ENCODE data around the gene TRIM51.
"Not testable (repeated sequence)": the region's sequence is repeated elsewhere in the genome, so short reads cannot be mapped to it uniquely, and the experiment has no call there.

TRIM51 gene

GRCh38 chr11:55882997-55883396, at the start of gene TRIM51:
Gene TRIM51 (plus strand): TSS chr11:55883297. CDS start chr11:55885429, 2,132 bp downstream.
- ATAC-seq = not testable (repeated sequence)

- ATAC-seq = no peak
- no peak for TF ChIP-seq ZNF70 (CRISPR knock-in tag; IDR thresholded peaks at IDR 0.05)
- no peak for TF ChIP-seq CSDC2 (CRISPR knock-in tag; IDR thresholded peaks at IDR 0.05)
- no peak for TF ChIP-seq ZNF8 (CRISPR knock-in tag; IDR thresholded peaks at IDR 0.05)
- TF ChIP-seq ZFP3 (CRISPR knock-in tag; IDR thresholded peaks at IDR 0.05) = no peak
- no peak for TF ChIP-seq ZC3H10 (CRISPR knock-in tag; IDR thresholded peaks at IDR 0.05)
- TF ChIP-seq OSR1 (CRISPR knock-in tag; IDR thresholded peaks at IDR 0.05) = no peak
- no peak for TF ChIP-seq CREB5 (CRISPR knock-in tag; IDR thresholded peaks at IDR 0.05; ENCODE audit: low read depth)
Measured at GRCh38 chr11:55838452-55838851, 44.6 kb upstream of the TRIM51 start, which contains the start of gene OR5D16. Gene OR5D16 (plus strand): TSS chr11:55838752. CDS start chr11:55838752, 0 bp downstream.

- no peak for TF ChIP-seq SNAI2 (CRISPR knock-in tag; IDR thresholded peaks at IDR 0.05)
- TF ChIP-seq ZFP3 (CRISPR knock-in tag; IDR thresholded peaks at IDR 0.05) = no peak
- no peak for TF ChIP-seq OSR1 (CRISPR knock-in tag; IDR thresholded peaks at IDR 0.05)
- TF ChIP-seq ARNTL (CRISPR knock-in tag; IDR thresholded peaks at IDR 0.05; ENCODE audit: borderline replicate concordance, low read depth) = no peak
- TF ChIP-seq PATZ1 (CRISPR knock-in tag; IDR thresholded peaks at IDR 0.05; ENCODE audit: borderline replicate concordance) = no peak
- no peak for TF ChIP-seq TCF4 (CRISPR knock-in tag; IDR thresholded peaks at IDR 0.05; ENCODE audit: borderline replicate concordance)
- TF ChIP-seq ZFP30 (CRISPR knock-in tag; IDR thresholded peaks at IDR 0.05) = no peak
- TF ChIP-seq CSRNP3 (CRISPR knock-in tag; IDR thresholded peaks at IDR 0.05) = no peak
- TF ChIP-seq ZNF8 (CRISPR knock-in tag; IDR thresholded peaks at IDR 0.05) = no peak
- TF ChIP-seq TSHZ2 (CRISPR knock-in tag; IDR thresholded peaks at IDR 0.05) = no peak
- TF ChIP-seq GLIS3 (CRISPR knock-in tag; IDR thresholded peaks at IDR 0.05) = no peak
- no peak for ATAC-seq
Measured at GRCh38 chr11:55847453-55847852, 35.6 kb upstream of the TRIM51 start.

- no peak for ATAC-seq
- no peak for TF ChIP-seq RARB (CRISPR knock-in tag; IDR thresholded peaks at IDR 0.05)
- TF ChIP-seq CREB5 (CRISPR knock-in tag; IDR thresholded peaks at IDR 0.05; ENCODE audit: low read depth) = no peak
- no peak for TF ChIP-seq CSRNP3 (CRISPR knock-in tag; IDR thresholded peaks at IDR 0.05)
- no peak for TF ChIP-seq ZFP3 (CRISPR knock-in tag; IDR thresholded peaks at IDR 0.05)
- TF ChIP-seq OSR1 (CRISPR knock-in tag; IDR thresholded peaks at IDR 0.05) = no peak
- TF ChIP-seq TSHZ2 (CRISPR knock-in tag; IDR thresholded peaks at IDR 0.05) = no peak
- TF ChIP-seq ARNTL (CRISPR knock-in tag; IDR thresholded peaks at IDR 0.05; ENCODE audit: borderline replicate concordance, low read depth) = no peak
- no peak for TF ChIP-seq PPARA (CRISPR knock-in tag; IDR thresholded peaks at IDR 0.05; ENCODE audit: borderline replicate concordance)
- no peak for TF ChIP-seq ZNF565 (CRISPR knock-in tag; conservative IDR thresholded peaks at IDR 0.05; ENCODE audit: low read depth)
- no peak for TF ChIP-seq GLIS3 (CRISPR knock-in tag; IDR thresholded peaks at IDR 0.05)
- TF ChIP-seq POU6F1 (CRISPR knock-in tag; IDR thresholded peaks at IDR 0.05; ENCODE audit: borderline replicate concordance, low read depth) = no peak
- TF ChIP-seq CSDC2 (CRISPR knock-in tag; IDR thresholded peaks at IDR 0.05) = no peak
Measured at GRCh38 chr11:55849037-55849436, 34.1 kb upstream of the TRIM51 start.
